Astrocyte (in vitro differentiated cells and primary cell): ENCODE measurements around the gene IL34.

ENCODE experiments used
- EZH2 ChIP-seq: IDR thresholded peaks from 2 replicates; pipeline ENCODE4 v1.6.1; 2012; ENCODE audit warnings: mild to moderate bottlenecking, low read length, inconsistent platforms; ENCODE audit not compliant: insufficient read depth
- TF ChIP-seq, protein P1 (sequence below): IDR thresholded peaks from 2 replicates; pipeline ENCODE4 v1.5.1; 2011; ENCODE audit warnings: low read depth, mild to moderate bottlenecking, inconsistent platforms, low read length, moderate library complexity; ENCODE audit not compliant: insufficient read depth

DNA sequence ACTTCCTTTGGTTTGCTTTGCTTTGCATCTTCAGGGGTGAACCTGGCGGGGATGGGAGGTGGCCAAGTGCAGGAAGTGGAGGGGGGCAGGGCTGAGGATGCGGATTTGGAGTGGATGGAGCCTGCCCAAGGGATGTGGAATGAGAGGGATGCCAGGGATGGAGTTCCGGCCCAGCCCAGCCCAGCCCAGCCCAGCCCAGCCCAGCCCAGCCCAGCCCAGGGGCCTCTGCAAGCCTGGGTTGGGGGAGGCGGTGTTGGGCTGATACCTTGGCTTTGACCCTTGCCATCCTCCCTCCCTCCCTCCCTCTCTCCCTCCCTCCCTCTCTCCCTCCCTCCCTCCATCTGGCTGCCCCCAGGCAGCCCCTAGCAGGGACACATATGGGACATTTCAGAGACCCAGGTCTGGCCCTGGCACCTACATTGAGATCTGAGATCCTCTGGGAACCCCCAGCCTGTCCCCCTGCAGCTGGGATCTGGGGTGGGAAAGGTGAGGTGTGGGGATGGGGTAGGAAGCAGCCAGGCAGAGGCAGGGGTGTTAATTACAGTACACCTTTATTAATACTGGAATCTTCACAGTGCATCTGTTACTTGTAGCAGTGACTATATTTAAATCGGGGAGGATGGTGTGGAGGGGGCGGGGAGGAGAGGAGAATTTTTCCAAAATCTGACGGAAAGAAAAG is 14.5 kb downstream of the IL34 start:
- TF ChIP-seq, protein P1, sequence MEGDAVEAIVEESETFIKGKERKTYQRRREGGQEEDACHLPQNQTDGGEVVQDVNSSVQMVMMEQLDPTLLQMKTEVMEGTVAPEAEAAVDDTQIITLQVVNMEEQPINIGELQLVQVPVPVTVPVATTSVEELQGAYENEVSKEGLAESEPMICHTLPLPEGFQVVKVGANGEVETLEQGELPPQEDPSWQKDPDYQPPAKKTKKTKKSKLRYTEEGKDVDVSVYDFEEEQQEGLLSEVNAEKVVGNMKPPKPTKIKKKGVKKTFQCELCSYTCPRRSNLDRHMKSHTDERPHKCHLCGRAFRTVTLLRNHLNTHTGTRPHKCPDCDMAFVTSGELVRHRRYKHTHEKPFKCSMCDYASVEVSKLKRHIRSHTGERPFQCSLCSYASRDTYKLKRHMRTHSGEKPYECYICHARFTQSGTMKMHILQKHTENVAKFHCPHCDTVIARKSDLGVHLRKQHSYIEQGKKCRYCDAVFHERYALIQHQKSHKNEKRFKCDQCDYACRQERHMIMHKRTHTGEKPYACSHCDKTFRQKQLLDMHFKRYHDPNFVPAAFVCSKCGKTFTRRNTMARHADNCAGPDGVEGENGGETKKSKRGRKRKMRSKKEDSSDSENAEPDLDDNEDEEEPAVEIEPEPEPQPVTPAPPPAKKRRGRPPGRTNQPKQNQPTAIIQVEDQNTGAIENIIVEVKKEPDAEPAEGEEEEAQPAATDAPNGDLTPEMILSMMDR: no peak
- no peak for TF ChIP-seq EZH2
